ENCODE data around the gene CCL3.
"Not testable (repeated sequence)": the region's sequence is repeated elsewhere in the genome, so short reads cannot be mapped to it uniquely, and the experiment has no call there.

Gene CCL3

GRCh38 chr17:36083691-36084090 is 6.3 kb downstream of the CCL3 start:
- DNase-seq = not testable (repeated sequence)

DNA sequence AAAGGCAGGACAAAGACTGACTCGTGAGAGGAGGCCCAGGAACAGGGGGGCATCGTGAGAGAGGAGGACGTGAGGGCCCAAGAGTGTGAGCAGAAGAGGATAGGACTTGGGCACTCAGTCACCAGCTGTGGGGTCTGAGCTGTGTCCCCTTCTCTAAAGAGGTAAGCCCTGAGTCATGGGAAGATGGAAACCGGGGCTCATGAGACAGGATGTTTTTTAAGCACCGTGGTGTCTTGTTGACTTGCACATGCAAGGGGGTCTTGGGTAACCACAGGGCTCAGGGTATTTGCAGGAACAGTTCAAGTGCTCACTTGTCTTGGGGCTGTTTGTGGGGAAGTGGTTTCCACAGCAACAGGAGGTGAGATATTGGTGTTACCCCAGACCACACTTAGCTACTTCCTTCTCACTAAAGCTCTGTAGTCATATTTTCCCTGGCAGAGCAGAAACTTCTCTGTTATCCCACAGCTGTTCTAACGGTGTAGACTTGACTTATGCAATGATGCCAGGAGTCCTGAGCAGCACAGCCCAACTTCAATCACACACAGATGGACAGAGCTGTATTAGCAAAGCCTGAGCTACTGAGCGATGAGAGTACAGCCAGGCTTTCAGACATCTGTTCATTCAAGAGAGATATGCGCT is 7.3 kb downstream of the CCL3 start:
- DNase-seq = not testable (repeated sequence)

DNA sequence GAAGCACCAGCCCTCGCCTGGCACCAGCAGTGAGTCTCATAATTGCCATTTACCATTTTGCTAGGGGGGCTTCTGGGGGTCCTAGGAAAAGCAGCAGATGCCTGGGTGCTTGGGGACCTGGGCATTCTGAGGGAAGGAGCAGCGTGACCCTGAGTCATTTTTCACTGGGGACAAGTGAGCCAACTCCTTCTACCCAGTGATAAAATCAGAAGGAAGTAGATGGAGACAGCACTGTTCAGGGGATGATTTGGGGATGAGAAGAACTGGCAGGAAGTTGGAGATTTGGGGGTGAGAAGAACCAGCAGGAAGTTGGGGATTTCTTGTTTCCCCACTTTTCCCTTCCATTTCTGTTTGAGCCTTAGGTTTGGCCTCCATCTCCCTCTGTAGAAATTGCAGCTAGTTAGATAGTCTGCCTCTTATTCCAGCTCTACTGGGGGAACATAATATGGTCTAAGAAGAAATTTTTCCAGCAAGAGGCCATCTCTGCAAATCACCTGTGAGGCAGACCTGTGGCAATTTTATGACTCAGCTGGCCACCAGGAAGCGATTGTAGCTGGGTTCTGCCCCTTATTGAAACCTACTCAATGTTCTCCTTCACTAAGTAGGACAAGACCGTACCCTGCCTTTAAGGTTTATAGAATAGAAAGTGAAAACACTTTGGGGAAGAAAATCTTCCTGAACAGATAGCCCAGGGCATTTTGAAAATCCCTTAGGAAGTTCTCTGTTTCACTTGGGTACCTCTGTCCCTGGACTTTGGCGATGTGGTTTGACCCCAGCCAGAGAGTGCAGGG is 8.1 kb downstream of the CCL3 start:
- not testable (repeated sequence) for DNase-seq

- no peak for DNase-seq
Observed at GRCh38 chr17:36074365-36074764, 15.6 kb downstream of the CCL3 start.

DNA sequence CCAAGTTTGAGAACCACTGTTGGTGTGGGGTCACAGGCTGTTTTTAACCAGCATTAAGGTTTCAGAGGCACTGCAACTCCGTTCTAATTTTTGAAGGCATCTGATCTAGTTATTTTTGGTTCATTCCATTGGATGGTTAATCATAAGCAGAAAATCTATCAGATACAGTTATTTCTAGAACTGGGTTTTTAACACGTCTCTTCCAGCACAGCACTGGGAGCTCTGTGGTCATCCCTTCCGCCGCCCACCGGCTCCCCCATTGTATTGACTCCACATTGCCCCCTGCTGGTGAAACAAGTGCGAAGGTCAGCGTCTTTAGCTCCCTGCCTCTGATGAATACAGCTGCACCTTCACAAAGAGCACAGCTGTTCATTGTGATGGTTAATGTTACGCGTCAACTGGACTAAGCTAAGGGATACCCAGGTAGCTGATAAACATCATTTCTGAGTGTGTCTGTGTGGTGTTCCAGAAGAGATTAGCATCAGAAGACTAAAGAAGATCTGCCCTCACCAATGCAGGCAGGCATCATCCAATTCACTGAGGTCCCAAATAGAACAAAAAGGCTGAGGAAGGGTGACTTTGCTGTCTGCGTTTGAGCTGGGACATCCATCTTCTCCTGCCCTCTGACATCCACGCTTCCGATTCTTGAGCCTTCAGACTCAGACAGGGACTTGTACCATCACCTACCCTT is 17.4 kb downstream of the CCL3 start:
- DNase-seq = no peak

DNA sequence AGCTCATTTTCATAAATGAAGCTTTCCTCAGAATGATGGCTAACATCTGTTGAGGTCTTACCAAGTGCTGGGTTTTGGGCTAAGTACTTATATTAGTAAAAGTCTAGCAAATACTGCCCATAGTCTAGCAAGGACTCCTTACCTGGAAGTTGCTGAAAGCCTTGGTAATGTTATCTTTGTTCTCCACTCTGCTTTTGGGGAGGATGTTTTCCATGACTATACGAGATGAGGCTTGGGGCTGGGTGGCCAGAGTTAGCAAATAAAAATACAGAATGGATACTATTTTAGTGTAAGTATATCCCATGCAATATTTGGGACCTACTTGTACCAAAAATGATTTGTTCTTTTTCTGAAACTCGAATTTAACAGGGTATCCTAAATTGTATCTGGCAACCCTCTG is 18.2 kb downstream of the CCL3 start:
- DNase-seq = no peak

DNA sequence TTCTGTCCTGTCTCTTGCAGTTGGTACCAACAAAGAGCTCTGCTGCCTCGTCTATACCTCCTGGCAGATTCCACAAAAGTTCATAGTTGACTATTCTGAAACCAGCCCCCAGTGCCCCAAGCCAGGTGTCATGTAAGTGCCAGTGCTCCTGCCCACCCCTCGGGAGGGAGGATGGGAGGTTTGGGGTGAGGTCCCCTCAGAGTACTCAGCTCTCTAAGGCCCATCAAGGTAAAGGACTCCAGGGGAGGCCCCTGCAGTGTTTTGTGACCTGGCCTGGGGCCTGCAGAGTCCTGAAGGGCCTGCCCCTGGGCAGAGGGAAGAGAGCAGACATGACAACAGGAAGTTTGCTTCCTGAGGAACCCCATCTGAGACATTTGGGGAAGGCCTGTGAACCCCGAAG is 19.5 kb downstream of the CCL3 start:
- no peak for DNase-seq

- DNase-seq = no peak
Observed at GRCh38 chr17:36069136-36069535, 20.8 kb downstream of the CCL3 start.

DNA sequence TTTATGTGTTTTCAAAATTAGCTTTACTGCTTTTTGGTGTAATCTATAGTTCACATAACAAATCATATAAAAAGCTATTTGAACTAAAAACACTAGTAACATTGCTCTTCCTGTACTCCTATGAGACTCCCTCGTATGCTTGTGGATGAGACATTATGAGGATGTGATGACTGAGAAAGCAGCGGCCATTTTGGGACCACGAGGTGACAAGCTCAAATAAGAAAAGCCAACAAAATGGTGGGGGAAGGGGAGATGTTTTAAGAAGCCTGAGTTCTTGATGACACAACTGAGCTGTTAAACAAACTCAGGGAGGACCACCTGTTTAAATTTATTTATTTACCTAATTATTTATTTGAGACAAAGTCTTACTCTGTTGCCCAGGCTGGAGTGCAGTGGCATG is 21.4 kb downstream of the CCL3 start:
- DNase-seq = no peak

DNA sequence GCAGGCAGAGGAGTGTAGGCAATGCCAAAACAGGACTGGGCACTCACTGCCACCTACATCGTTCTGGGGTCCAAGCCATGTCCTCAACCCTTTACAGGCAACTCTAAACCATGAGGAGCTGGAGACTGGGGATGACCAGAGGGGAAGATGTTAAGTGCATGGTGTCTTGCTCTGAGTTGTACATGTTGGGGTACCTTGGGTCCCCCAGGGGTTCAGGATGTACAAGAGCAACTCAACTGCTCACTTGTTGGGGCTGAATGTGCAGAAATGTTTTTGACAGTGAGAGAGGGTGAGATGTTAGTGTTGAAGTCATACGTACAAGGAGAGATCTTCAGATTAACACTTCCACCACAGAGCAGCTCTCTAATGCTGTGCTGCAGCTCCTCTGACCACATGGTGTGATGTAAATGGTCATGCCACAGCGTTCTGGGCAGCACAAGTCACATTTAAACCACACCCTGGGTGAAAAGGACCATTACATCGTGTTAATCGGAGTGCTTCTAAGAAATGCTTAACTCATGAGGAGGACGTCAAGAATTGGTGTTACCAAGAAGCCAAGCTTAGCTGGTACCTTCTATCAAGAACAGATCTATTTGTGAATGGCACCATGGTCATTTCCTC is 23.5 kb downstream of the CCL3 start:
- DNase-seq = no peak

GRCh38 chr17:36063786-36064541 is 26.0 kb downstream of the CCL3 start, which contains the start of gene CCL18:
TSS of gene CCL18 (plus strand) at chr17:36064272. CDS start at chr17:36064343, 71 bp downstream.
- no peak for DNase-seq

DNA sequence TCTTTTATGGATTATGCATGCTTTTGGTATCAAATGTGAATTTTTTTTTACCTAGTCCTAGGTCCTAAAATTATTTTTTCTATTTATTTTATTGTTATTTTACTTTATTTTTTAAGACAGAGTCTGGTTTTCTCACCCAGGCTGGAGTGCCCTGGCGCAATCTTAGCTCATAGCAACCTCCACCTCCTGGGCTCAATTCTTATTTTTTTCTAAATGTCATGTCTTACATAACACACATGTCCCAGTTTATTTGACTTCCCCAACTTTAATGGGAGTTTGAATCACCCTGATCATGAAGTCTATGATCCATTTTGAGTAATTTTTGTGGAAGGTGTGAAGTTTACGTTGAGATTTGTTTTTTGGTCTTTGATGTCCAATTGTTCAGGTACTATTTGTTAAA is 29.1 kb downstream of the CCL3 start:
- no peak for DNase-seq

DNA sequence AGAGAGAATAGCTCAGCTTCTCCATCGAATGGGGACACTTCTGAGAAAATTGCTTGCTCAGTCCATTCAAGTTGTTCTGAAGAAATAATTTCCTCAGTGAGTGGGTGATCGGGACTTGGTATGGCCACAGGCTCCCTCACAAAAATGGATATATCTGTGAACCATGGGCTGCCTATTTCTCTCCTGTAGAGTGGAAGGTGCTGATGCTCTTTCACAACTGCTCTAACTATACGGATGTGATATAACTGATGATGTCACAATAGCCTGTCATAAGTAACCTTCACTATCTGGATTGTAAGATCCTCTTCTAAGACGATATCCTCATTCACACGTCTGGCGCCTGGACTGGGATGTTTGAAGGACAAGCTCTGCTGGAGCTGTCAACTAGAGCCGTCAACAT is 30.5 kb downstream of the CCL3 start:
- no peak for DNase-seq

DNA sequence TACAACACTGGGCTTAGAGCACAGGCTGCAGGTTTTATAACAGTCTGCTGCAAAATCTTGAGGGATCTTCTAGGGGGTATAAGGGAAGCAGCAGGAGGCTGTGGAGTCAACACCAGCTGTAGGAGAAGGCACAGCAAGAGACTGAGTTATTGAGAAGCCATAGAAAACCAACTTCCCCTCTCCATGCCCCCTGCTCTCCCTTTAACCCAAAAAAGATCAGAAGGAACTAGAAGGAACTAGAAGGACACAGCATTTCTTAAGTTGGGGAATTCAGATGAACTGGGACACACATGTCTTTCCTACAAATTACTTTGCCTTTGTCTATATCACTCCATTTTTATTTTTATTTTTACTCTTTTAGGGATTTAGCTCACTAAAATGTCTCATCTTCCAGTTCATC is 32.0 kb downstream of the CCL3 start:
- no peak for DNase-seq

- DNase-seq = no peak
Observed at GRCh38 chr17:36055921-36056520, 33.9 kb downstream of the CCL3 start.

DNA sequence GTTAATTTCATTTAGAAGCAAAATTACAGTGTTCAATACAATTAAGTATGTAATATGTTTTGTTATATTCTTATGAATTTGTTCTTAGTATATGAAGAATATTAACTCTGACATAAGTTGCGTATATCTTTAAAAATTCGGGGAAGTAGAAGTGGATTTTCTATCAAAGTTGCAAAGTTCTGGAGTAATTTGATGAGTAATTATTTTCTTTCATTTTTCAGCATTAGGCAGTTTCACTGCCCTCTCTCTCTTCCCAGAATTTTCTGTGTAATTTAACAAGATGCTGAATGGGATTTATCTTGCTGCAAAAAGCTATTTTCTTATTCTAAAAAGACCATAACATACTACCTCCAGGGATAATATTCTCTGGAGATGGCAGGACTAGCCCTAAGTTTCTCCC is 34.8 kb downstream of the CCL3 start:
- no peak for DNase-seq

- no peak for DNase-seq
Observed at GRCh38 chr17:36049643-36050042, 40.3 kb downstream of the CCL3 start.

- no peak for DNase-seq
Observed at GRCh38 chr17:36048066-36048465, 41.9 kb downstream of the CCL3 start.

Measured in NCI-H1694 (cell line).